ENCODE measurements around the gene SORBS2.

SORBS2 gene

DNA sequence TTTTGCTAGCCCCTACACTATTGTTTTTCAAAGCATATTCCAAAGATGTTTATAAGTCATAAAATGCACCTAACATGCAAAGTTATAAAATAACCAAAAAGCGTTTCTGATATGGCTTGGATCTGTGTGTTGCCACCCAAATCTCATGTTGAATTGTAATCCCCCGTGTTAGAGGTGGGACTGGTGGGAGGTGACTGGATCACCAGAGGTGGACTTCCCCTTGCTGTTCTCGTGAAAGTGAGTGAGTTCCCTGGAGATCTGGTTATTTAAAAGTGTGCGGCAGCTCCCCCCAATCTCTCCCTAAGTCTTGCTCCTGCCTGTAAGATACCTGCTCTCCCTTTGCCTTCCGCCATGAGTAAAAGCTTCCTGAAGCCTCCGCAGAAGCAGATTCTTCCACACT, 22.8 kb upstream of the SORBS2 start:
- DNase-seq (ENCODE audit: low read depth), result no peak
- H3K4me3 ChIP-seq (ENCODE audit: low read depth, low read length), result no peak overlapping the region
- TF ChIP-seq, protein P1, sequence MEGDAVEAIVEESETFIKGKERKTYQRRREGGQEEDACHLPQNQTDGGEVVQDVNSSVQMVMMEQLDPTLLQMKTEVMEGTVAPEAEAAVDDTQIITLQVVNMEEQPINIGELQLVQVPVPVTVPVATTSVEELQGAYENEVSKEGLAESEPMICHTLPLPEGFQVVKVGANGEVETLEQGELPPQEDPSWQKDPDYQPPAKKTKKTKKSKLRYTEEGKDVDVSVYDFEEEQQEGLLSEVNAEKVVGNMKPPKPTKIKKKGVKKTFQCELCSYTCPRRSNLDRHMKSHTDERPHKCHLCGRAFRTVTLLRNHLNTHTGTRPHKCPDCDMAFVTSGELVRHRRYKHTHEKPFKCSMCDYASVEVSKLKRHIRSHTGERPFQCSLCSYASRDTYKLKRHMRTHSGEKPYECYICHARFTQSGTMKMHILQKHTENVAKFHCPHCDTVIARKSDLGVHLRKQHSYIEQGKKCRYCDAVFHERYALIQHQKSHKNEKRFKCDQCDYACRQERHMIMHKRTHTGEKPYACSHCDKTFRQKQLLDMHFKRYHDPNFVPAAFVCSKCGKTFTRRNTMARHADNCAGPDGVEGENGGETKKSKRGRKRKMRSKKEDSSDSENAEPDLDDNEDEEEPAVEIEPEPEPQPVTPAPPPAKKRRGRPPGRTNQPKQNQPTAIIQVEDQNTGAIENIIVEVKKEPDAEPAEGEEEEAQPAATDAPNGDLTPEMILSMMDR (conservative IDR thresholded peaks at IDR 0.05; ENCODE audit: low read depth, low read length), result no peak

DNA sequence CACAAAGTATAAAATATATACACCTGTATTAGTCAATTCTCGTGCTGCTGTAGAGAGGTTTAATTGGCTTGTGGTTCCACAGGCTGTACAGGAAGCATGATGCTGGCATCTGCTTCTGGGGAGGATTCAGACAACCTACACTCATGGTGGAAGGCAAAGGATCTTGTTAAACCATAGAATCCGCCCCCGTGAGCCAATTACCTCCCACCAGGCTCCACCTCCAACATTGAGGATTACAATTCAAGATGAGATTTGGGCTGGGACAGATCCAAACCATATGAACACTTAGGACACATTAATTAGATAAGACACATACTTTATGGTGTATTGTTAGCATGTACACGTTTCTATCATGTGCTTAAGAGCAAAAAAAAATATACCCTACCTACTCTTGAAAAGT, 22.1 kb upstream of the SORBS2 start:
- TF ChIP-seq, protein P1 (conservative IDR thresholded peaks at IDR 0.05; ENCODE audit: low read depth, low read length), result no peak
- DNase-seq (ENCODE audit: low read depth), result no peak
- no peak overlapping the region for H3K4me3 ChIP-seq (ENCODE audit: low read depth, low read length)

DNA sequence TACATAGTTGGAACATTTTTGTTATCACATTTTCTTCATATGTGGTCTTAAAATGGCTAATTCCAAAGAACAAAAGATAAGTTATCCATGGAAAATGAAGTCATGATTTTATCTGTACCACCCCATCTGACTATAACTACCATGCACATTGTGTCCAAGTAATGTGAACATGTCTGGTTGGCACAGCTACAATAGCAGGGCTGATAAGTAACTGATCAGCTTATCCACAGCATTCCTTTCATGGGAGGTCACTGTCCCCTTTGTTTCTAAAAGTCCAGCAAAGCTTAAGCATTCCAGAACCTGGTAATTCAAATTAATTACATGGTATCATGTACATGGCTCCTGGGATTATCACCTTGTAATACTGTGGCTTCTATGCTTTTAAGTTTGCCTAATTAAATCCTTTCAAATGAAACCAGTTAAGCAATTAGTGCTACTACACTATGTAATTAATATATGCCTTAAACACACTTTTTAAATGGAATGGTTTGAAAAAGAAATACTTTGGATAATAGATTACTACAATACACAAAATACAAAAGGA, 21.1 kb upstream of the SORBS2 start:
- no peak overlapping the region for H3K4me3 ChIP-seq (ENCODE audit: low read depth, low read length)
- TF ChIP-seq, protein P1 (conservative IDR thresholded peaks at IDR 0.05; ENCODE audit: low read depth, low read length), result no peak
- DNase-seq (ENCODE audit: low read depth), result peak; percentile 60

DNA sequence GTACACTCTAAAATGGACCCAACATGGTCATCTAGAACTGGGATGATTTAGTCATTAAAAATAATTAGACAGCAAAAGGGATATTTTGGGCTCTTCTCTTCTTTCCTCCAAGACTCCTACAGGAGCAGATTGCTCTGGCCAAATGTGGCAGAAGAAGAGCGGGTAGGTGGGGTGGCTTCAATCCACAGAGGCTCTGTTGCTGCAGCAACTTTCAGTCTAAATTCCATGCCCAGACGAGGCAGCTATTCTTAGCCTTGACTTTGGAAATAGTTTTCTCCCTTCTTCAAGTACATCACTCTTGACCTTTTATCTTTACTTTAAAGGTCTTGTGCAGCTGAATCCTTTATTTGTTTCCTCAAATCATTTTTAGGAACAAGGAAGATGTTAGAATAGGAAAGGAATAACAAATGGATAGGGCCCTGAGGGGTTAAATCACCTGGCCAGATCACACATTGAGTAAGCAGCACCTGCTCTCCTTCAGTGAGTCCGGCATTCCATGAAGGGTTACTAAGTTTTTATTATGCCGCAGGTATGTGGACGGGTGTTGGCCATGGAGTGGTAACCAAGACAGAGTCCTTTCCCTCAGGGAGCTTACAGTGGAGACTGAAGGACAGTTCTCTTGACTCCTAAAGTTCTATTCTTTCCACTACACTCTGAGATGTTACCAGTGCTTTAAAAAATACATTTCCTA, 19.3 kb upstream of the SORBS2 start:
- no peak overlapping the region for H3K4me3 ChIP-seq (ENCODE audit: low read depth, low read length)
- TF ChIP-seq, protein P1 (conservative IDR thresholded peaks at IDR 0.05; ENCODE audit: low read depth, low read length), result no peak
- no peak for DNase-seq (ENCODE audit: low read depth)

DNA sequence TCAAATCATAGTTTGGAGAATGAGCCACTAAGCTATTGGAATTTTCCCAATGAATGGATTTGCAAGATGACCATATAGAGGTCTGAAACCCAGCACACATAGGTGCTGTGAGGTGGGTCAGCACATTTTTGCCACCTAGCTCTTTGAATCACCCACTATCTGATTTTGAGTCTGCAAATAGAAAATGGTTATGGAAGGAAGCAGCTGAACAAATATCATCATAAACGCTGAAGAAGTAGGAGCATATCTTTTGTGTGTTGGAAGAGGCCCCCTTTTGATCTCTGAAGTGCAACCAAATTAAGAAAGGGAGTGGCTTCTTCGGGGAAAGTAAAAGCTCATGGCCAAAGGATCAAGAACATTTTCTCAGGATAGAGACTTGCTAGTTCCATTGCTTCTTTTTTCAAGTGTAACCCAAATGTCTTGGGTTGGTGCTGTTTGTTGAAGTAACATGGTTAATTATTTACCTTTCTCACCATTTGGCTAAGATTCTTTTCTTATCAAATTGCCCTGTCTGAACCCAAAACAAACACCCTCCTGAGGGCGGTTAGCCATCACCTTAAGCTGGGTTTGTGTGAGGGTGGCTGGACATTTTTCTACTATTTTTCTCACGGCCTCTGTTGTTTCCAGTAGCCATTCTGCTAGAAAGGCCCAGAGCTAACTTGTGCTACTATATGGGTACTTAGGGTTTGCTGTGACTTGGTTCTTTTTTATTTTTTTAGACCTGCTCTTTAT, 18.4 kb upstream of the SORBS2 start:
- TF ChIP-seq, protein P1 (conservative IDR thresholded peaks at IDR 0.05; ENCODE audit: low read depth, low read length), result no peak
- no peak for DNase-seq (ENCODE audit: low read depth)
- H3K4me3 ChIP-seq (ENCODE audit: low read depth, low read length), result no peak overlapping the region

DNA sequence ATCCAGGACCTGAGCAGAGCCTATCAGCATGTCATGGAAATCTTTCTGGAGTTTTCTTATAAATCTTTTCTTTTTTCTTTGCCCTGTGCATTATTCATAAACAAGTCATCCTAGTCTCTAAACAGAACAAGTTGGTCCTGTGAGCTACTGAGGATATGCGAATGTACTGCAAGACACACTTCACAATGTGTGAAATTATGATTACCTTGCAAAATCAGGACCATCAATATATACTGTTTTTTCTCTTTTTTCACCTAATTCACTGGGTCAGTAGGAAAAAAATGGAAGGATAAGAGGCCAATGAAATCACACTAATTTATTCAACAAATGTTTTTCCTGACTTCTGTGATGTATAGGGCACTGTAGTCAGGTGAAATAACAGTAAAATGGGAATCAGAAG, 14.4 kb upstream of the SORBS2 start:
- TF ChIP-seq, protein P1 (conservative IDR thresholded peaks at IDR 0.05; ENCODE audit: low read depth, low read length), result no peak
- no peak for DNase-seq (ENCODE audit: low read depth)
- H3K4me3 ChIP-seq (ENCODE audit: low read depth, low read length), result no peak overlapping the region
